ENCODE data around the gene RFX5. TPM values are rescaled to one million over a fixed set of nuclear protein-coding genes. Genes with fewer than 3 reads are reported as not detected.

RFX5 gene
- total RNA-seq, 4 donors from 2014 or later, result 17.7 to 61.0 (median 35.4) TPM

DNA sequence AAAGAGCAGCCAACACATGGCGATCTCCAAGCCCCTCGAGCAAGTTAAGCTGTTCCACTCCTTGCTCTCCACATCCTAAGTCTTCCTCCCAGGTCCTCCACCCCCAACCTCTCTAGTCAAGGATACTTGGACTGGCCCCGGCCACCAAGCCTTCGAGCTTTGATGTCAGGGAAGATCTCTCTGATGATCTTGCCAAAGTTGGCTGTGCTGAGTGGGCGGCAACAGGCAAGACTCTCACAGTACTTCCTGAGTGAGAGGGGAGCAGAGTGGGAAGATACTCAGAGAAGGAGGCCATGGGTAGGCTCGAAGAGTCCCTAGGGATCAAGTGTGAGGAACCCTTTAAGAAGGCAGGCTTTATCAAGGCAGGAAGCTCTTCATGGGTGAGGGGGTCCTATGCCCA lies 2.8 kb downstream of the RFX5 start:
- Histone ChIP-seq H3K9me3 (no peaks in the 10 kb centered on the region), H3K4me3 (no peak overlapping the region), H3K27ac (no peak overlapping the region), H3K27me3 (no peaks in the 10 kb centered on the region), H3K4me1 (peaks cover 0 to 17% (median 13%) of the 10 kb centered on the region in 4 donors), H3K36me3 (peaks cover 0 to 9% (median 0%) of the 10 kb centered on the region in 4 donors)
- TF ChIP-seq POLR2AphosphoS5 (IDR thresholded peaks at IDR 0.05) (no peak), POLR2A (IDR thresholded peaks at IDR 0.05) (no peak), EP300 (IDR thresholded peaks at IDR 0.05; ENCODE audit: low read depth) (no peak)
- TF ChIP-seq, protein P1, sequence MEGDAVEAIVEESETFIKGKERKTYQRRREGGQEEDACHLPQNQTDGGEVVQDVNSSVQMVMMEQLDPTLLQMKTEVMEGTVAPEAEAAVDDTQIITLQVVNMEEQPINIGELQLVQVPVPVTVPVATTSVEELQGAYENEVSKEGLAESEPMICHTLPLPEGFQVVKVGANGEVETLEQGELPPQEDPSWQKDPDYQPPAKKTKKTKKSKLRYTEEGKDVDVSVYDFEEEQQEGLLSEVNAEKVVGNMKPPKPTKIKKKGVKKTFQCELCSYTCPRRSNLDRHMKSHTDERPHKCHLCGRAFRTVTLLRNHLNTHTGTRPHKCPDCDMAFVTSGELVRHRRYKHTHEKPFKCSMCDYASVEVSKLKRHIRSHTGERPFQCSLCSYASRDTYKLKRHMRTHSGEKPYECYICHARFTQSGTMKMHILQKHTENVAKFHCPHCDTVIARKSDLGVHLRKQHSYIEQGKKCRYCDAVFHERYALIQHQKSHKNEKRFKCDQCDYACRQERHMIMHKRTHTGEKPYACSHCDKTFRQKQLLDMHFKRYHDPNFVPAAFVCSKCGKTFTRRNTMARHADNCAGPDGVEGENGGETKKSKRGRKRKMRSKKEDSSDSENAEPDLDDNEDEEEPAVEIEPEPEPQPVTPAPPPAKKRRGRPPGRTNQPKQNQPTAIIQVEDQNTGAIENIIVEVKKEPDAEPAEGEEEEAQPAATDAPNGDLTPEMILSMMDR (IDR thresholded peaks at IDR 0.05), result no peak
- DNase-seq, result no peak
- in situ Hi-C loops (cut with MboI; ENCODE audit: low pct_ligation_motif_present in 1 of 4, low pct_unique_long_range_greater_than_20kb in 1 of 4, low sequenced_read_pairs in 3 of 4), result loop anchor here in 1 of 4 donors (5.0 kb wide), 1 partner anchor 47 kb away; no protein-coding TSS in a partner anchor
- WGBS, 2 donors (ENCODE audit: low coverage in 1 of 2), result 87 to 100% methylated on average over 2 to 6 of the region's 6 CpGs
- intact Hi-C loops (cut with DNase I; ENCODE audit: low total_unique reads), result loop anchor here (5.0 kb wide), 1 partner anchor 42 kb away; no protein-coding TSS in a partner anchor

- Histone ChIP-seq H3K36me3 (peaks cover 0 to 9% (median 0%) of the 10 kb centered on the region in 4 donors), H3K4me1 (peaks cover 0 to 17% (median 13%) of the 10 kb centered on the region in 4 donors), H3K27me3 (no peaks in the 10 kb centered on the region), H3K27ac (no peak overlapping the region), H3K4me3 (no peak overlapping the region), H3K9me3 (no peaks in the 10 kb centered on the region)
- intact Hi-C loops (cut with DNase I; ENCODE audit: low total_unique reads) (loop anchor here (5.0 kb wide), 1 partner anchor 41 kb away; no protein-coding TSS in a partner anchor), in situ Hi-C loops (cut with MboI; ENCODE audit: low pct_ligation_motif_present in 1 of 4, low pct_unique_long_range_greater_than_20kb in 1 of 4, low sequenced_read_pairs in 3 of 4) (loop anchor here in 1 of 4 donors (5.0 kb wide), 1 partner anchor 46 kb away; no protein-coding TSS in a partner anchor)
- DNase-seq, result no peak
- TF ChIP-seq POLR2A (IDR thresholded peaks at IDR 0.05) (no peak), POLR2AphosphoS5 (IDR thresholded peaks at IDR 0.05) (no peak), EP300 (IDR thresholded peaks at IDR 0.05; ENCODE audit: low read depth) (no peak)
- TF ChIP-seq, protein P1 (IDR thresholded peaks at IDR 0.05), result no peak
- WGBS, 2 donors (ENCODE audit: low coverage in 1 of 2), result 77% methylated on average over 9 of the region's 9 CpGs; no CpG with 5 or more reads in 1 of the 2 donors
Observed at GRCh38 chr1:151343587-151343986, 3.5 kb downstream of the RFX5 start.

DNA sequence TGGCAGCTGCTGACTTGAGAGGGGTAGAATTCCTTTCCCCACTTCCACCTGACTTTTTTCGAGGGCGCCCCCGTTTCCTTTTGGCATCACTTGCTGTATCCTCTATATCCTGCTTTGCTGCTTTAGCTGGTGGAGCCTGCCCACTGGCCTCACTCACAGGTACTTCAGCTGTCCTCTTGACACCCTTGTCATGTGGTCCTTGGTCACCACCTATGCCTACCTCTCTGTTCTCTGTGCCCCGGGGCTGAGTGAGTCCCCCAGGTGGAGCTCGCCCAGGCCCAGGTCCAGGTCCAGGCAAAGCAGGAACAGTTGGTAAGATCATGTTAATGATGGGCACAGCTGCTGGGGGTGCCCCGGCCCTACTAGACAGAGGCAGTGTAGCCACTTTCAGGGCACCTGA lies 4.5 kb downstream of the RFX5 start:
- Histone ChIP-seq H3K27ac (no peak overlapping the region), H3K36me3 (peaks cover 0 to 9% (median 0%) of the 10 kb centered on the region in 4 donors), H3K4me1 (peaks cover 0 to 16% (median 11%) of the 10 kb centered on the region in 4 donors), H3K4me3 (no peak overlapping the region), H3K27me3 (no peaks in the 10 kb centered on the region), H3K9me3 (no peaks in the 10 kb centered on the region)
- 74 to 93% methylated on average over 3 to 6 of the region's 6 CpGs for WGBS, 2 donors (ENCODE audit: low coverage in 1 of 2)
- no peak for TF ChIP-seq POLR2AphosphoS5 (IDR thresholded peaks at IDR 0.05)
- no peak for TF ChIP-seq EP300 (IDR thresholded peaks at IDR 0.05; ENCODE audit: low read depth)
- TF ChIP-seq, protein P1 (IDR thresholded peaks at IDR 0.05), result no peak
- TF ChIP-seq POLR2A (IDR thresholded peaks at IDR 0.05), result no peak
- intact Hi-C loops (cut with DNase I; ENCODE audit: low total_unique reads) (loop anchor here (5.0 kb wide), 1 partner anchor 40 kb away; no protein-coding TSS in a partner anchor), in situ Hi-C loops (cut with MboI; ENCODE audit: low pct_ligation_motif_present in 1 of 4, low pct_unique_long_range_greater_than_20kb in 1 of 4, low sequenced_read_pairs in 3 of 4) (loop anchor here in 1 of 4 donors (5.0 kb wide), 1 partner anchor 45 kb away; no protein-coding TSS in a partner anchor)
- no peak for DNase-seq

DNA sequence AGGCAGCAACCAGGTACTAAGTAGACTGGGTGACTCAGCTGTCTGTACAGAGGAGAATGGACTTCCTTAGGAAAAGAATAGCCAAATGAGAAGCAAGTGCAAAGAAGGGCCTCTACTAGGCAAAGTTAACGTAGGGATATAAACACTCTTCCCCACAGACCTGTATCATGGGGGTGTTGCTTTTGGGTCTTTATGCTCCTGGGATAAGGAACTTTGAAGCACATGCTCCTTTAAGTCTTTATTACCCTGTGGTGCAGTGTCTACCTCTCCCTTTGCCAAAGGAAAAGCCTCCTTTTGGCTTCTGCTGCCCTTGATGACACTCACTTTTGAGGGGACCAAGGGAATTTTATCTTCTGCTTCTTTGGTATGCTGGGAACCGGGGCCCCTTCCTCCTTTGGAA lies 5.0 kb downstream of the RFX5 start:
- peaks cover 0 to 13% (median 11%) of the 10 kb centered on the region in 4 donors for H3K4me1 ChIP-seq
- intact Hi-C loops (cut with DNase I; ENCODE audit: low total_unique reads), result loop anchor here (5.0 kb wide), 1 partner anchor 40 kb away; no protein-coding TSS in a partner anchor
- H3K27me3 ChIP-seq, result no peaks in the 10 kb centered on the region
- H3K9me3 ChIP-seq, result no peaks in the 10 kb centered on the region
- in situ Hi-C loops (cut with MboI; ENCODE audit: low pct_ligation_motif_present in 1 of 4, low pct_unique_long_range_greater_than_20kb in 1 of 4, low sequenced_read_pairs in 3 of 4), result loop anchor here in 1 of 4 donors (5.0 kb wide), 1 partner anchor 45 kb away; no protein-coding TSS in a partner anchor
- WGBS, 2 donors (ENCODE audit: low coverage in 1 of 2), result 90 to 100% methylated on average over 1 to 2 of the region's 2 CpGs
- H3K4me3 ChIP-seq, result no peak overlapping the region
- peaks cover 0 to 9% (median 0%) of the 10 kb centered on the region in 4 donors for H3K36me3 ChIP-seq
- no peak overlapping the region for H3K27ac ChIP-seq
- TF ChIP-seq POLR2AphosphoS5 (IDR thresholded peaks at IDR 0.05) (no peak), EP300 (IDR thresholded peaks at IDR 0.05; ENCODE audit: low read depth) (no peak), POLR2A (IDR thresholded peaks at IDR 0.05) (no peak)
- TF ChIP-seq, protein P1 (IDR thresholded peaks at IDR 0.05), result no peak
- no peak for DNase-seq
